Mesendoderm (in vitro differentiated cells): ENCODE measurements around the gene KERA.

Experiments used
- DNase-seq: peaks from one replicate; pipeline ENCODE4 v3.0.0; 2013
- H2AK5ac ChIP-seq: 2 replicates; pipeline ENCODE4 v1.6.1; 2013; ENCODE audit warnings: low read length, inconsistent platforms
- H2BK120ac ChIP-seq: 2 replicates; pipeline ENCODE4 v1.6.1; 2013; ENCODE audit warnings: low read depth, mild to moderate bottlenecking, low read length, moderate library complexity, mixed read lengths
- H2BK15ac ChIP-seq: replicated peaks from 2 replicates; pipeline ENCODE4 v1.6.1; 2013; ENCODE audit warnings: low read depth, mild to moderate bottlenecking, moderate library complexity
- H2BK5ac ChIP-seq: 2 replicates; pipeline ENCODE4 v1.6.1; 2013; ENCODE audit warnings: low read length, inconsistent platforms
- H3K18ac ChIP-seq: 2 replicates; pipeline ENCODE4 v1.6.1; 2013; ENCODE audit warnings: mild to moderate bottlenecking, low read length, mixed read lengths
- H3K23ac ChIP-seq: one replicate; pipeline ENCODE4 v1.6.1; 2013; ENCODE audit warnings: low read length
- H3K27ac ChIP-seq: 2 replicates; pipeline ENCODE4 v1.5.1; 2013; ENCODE audit warnings: low read depth, mild to moderate bottlenecking, inconsistent platforms, low read length, moderate library complexity
- H3K27me3 ChIP-seq: 2 replicates; pipeline ENCODE4 v1.6.1; 2013; ENCODE audit warnings: low read length, control low read depth, mild to moderate bottlenecking, inconsistent platforms; ENCODE audit not compliant: insufficient read depth, poor library complexity
- H3K36me3 ChIP-seq: 2 replicates; pipeline ENCODE4 v1.6.1; 2013; ENCODE audit warnings: low read length, inconsistent platforms; ENCODE audit not compliant: control insufficient read depth, insufficient read depth
- H3K4ac ChIP-seq: one replicate; pipeline ENCODE4 v1.6.1; 2013; ENCODE audit warnings: low read depth, mild to moderate bottlenecking, low read length, moderate library complexity
- H3K4me1 ChIP-seq: 2 replicates; pipeline ENCODE4 v1.6.1; 2013; ENCODE audit warnings: low read depth, low read length, inconsistent platforms; ENCODE audit not compliant: control insufficient read depth
- H3K4me2 ChIP-seq: 2 replicates; pipeline ENCODE4 v1.6.1; 2013; ENCODE audit warnings: low read length
- H3K4me3 ChIP-seq: 2 replicates; pipeline ENCODE4 v1.5.1; 2013; ENCODE audit warnings: mild to moderate bottlenecking, low read length
- H3K56ac ChIP-seq: one replicate; pipeline ENCODE4 v1.6.1; 2013; ENCODE audit warnings: low read length
- H3K79me1 ChIP-seq: 2 replicates; pipeline ENCODE4 v1.6.1; 2013; ENCODE audit warnings: low read length, inconsistent platforms
- H3K79me2 ChIP-seq: 2 replicates; pipeline ENCODE4 v1.6.1; 2013; ENCODE audit warnings: mild to moderate bottlenecking, low read length; ENCODE audit not compliant: control insufficient read depth, insufficient read depth
- H3K9ac ChIP-seq: 2 replicates; pipeline ENCODE4 v1.6.1; 2013; ENCODE audit warnings: low read length, inconsistent platforms
- H4K5ac ChIP-seq: one replicate; pipeline ENCODE4 v1.6.1; 2013; ENCODE audit warnings: low read length
- H4K8ac ChIP-seq: one replicate; pipeline ENCODE4 v1.6.1; 2013; ENCODE audit warnings: low read depth, mild to moderate bottlenecking, control low read depth, low read length, moderate library complexity
- WGBS: extraction: QIAGEN DNeasy Blood & Tissue Kit; methylation state at CpG from one replicate; pipeline ENCODE4 v1.1.7; 2013; ENCODE audit warnings: low lambda C conversion rate, missing lambda C conversion rate; ENCODE audit not compliant: insufficient coverage; ENCODE audit errors: extremely low coverage; 5-methylcytosine and 5-hydroxymethylcytosine counted together

KERA gene

GRCh38 chr12:91056488-91056887 is 1.3 kb downstream of the KERA start:
- no peak overlapping the region for H2BK5ac ChIP-seq
- no peaks in the 10 kb centered on the region for H3K79me1 ChIP-seq
- no peak overlapping the region for H3K18ac ChIP-seq
- no peak overlapping the region for H2AK5ac ChIP-seq
- no peak overlapping the region for H3K23ac ChIP-seq
- no peak overlapping the region for H3K9ac ChIP-seq
- no peak overlapping the region for H3K56ac ChIP-seq
- no peak overlapping the region for H3K27ac ChIP-seq
- no peak overlapping the region for H2BK120ac ChIP-seq
- H3K27me3 ChIP-seq: no peaks in the 10 kb centered on the region
- H4K5ac ChIP-seq: no peak overlapping the region
- DNase-seq: no peak
- H2BK15ac ChIP-seq: no peak overlapping the region
- no peak overlapping the region for H3K4me3 ChIP-seq
- no peaks in the 10 kb centered on the region for H3K4me1 ChIP-seq
- H3K4me2 ChIP-seq: no peak overlapping the region
- no peak overlapping the region for H4K8ac ChIP-seq
- no peak overlapping the region for H3K4ac ChIP-seq
- WGBS: no CpG with 5 or more reads among the region's 2 CpGs
- no peaks in the 10 kb centered on the region for H3K79me2 ChIP-seq
- H3K36me3 ChIP-seq: no peaks in the 10 kb centered on the region

- no peak overlapping the region for H3K4me2 ChIP-seq
- no peak overlapping the region for H2BK5ac ChIP-seq
Observed at GRCh38 chr12:91055976-91056375, 1.8 kb downstream of the KERA start.

GRCh38 chr12:91053951-91054715 is 3.7 kb downstream of the KERA start:
- Histone ChIP-seq H3K23ac (no peak overlapping the region), H3K4me2 (no peak overlapping the region), H3K18ac (no peak overlapping the region), H4K5ac (no peak overlapping the region), H3K36me3 (no peaks in the 10 kb centered on the region), H3K4me1 (no peaks in the 10 kb centered on the region), H3K27me3 (no peaks in the 10 kb centered on the region), H3K9ac (no peak overlapping the region), H2BK120ac (no peak overlapping the region), H3K79me2 (no peaks in the 10 kb centered on the region), H3K4ac (no peak overlapping the region), H2BK15ac (no peak overlapping the region), H3K79me1 (no peaks in the 10 kb centered on the region), H3K4me3 (no peak overlapping the region), H3K27ac (no peak overlapping the region), H2BK5ac (no peak overlapping the region), H2AK5ac (no peak overlapping the region), H4K8ac (no peak overlapping the region), H3K56ac (no peak overlapping the region)
- DNase-seq: no peak
- no CpG with 5 or more reads among the region's 4 CpGs for WGBS

More at GRCh38 chr12:91055976-91056375, 1.8 kb downstream of the KERA start:
- H3K27ac ChIP-seq: no peak overlapping the region
- no peaks in the 10 kb centered on the region for H3K36me3 ChIP-seq
- WGBS: no CpG with 5 or more reads among the region's 1 CpG
- H3K9ac ChIP-seq: no peak overlapping the region
- no peaks in the 10 kb centered on the region for H3K79me1 ChIP-seq
- no peak overlapping the region for H3K4me3 ChIP-seq
- no peak overlapping the region for H3K18ac ChIP-seq
- no peaks in the 10 kb centered on the region for H3K4me1 ChIP-seq
- H3K27me3 ChIP-seq: no peaks in the 10 kb centered on the region
- no peak overlapping the region for H3K56ac ChIP-seq
- no peak for DNase-seq
- no peak overlapping the region for H2BK120ac ChIP-seq
- H2BK15ac ChIP-seq: no peak overlapping the region
- no peak overlapping the region for H3K23ac ChIP-seq
- H3K4ac ChIP-seq: no peak overlapping the region
- no peak overlapping the region for H2AK5ac ChIP-seq
- no peak overlapping the region for H4K5ac ChIP-seq
- H3K79me2 ChIP-seq: no peaks in the 10 kb centered on the region
- H4K8ac ChIP-seq: no peak overlapping the region

GRCh38 chr12:91052026-91052425 is 5.8 kb downstream of the KERA start:
- no peak overlapping the region for H4K5ac ChIP-seq
- H3K4me2 ChIP-seq: no peak overlapping the region
- H3K36me3 ChIP-seq: no peaks in the 10 kb centered on the region
- H3K4ac ChIP-seq: no peak overlapping the region
- DNase-seq: no peak
- H3K27ac ChIP-seq: no peak overlapping the region
- no peak overlapping the region for H3K4me3 ChIP-seq
- H3K18ac ChIP-seq: no peak overlapping the region
- no peaks in the 10 kb centered on the region for H3K4me1 ChIP-seq
- no peaks in the 10 kb centered on the region for H3K27me3 ChIP-seq
- no peaks in the 10 kb centered on the region for H3K79me1 ChIP-seq
- H3K56ac ChIP-seq: no peak overlapping the region
- no peak overlapping the region for H3K9ac ChIP-seq
- H2AK5ac ChIP-seq: no peak overlapping the region
- H2BK15ac ChIP-seq: no peak overlapping the region
- no peak overlapping the region for H4K8ac ChIP-seq
- H3K23ac ChIP-seq: no peak overlapping the region
- no peaks in the 10 kb centered on the region for H3K79me2 ChIP-seq
- H2BK120ac ChIP-seq: no peak overlapping the region
- H2BK5ac ChIP-seq: no peak overlapping the region

- Histone ChIP-seq H3K4ac (no peak overlapping the region), H3K79me2 (no peaks in the 10 kb centered on the region), H2BK15ac (no peak overlapping the region), H2AK5ac (no peak overlapping the region), H3K23ac (no peak overlapping the region), H3K4me3 (no peak overlapping the region), H3K56ac (no peak overlapping the region), H3K79me1 (no peaks in the 10 kb centered on the region), H4K5ac (no peak overlapping the region), H3K4me1 (no peaks in the 10 kb centered on the region), H2BK5ac (no peak overlapping the region), H3K36me3 (no peaks in the 10 kb centered on the region), H2BK120ac (no peak overlapping the region), H3K27me3 (no peaks in the 10 kb centered on the region), H3K27ac (no peak overlapping the region), H4K8ac (no peak overlapping the region), H3K9ac (no peak overlapping the region), H3K4me2 (no peak overlapping the region), H3K18ac (no peak overlapping the region)
- DNase-seq: no peak
- WGBS: no CpG with 5 or more reads among the region's 2 CpGs
Observed at GRCh38 chr12:91044586-91044985, 13.2 kb downstream of the KERA start.

GRCh38 chr12:91043408-91043807 is 14.4 kb downstream of the KERA start:
- WGBS: no CpG with 5 or more reads among the region's 4 CpGs
- Histone ChIP-seq H3K4me2 (no peak overlapping the region), H3K4me3 (no peak overlapping the region), H2BK15ac (no peak overlapping the region), H3K79me1 (no peaks in the 10 kb centered on the region), H3K4me1 (no peaks in the 10 kb centered on the region), H2BK120ac (no peak overlapping the region), H2AK5ac (no peak overlapping the region), H3K18ac (no peak overlapping the region), H2BK5ac (no peak overlapping the region), H3K36me3 (no peaks in the 10 kb centered on the region), H3K9ac (no peak overlapping the region), H3K79me2 (no peaks in the 10 kb centered on the region), H3K27me3 (no peaks in the 10 kb centered on the region), H3K56ac (no peak overlapping the region), H4K8ac (no peak overlapping the region), H3K4ac (no peak overlapping the region), H4K5ac (no peak overlapping the region), H3K27ac (no peak overlapping the region), H3K23ac (no peak overlapping the region)
- no peak for DNase-seq
